IMR-90 (cell line): ENCODE results near the gene SSR1.

Source experiments
- CEBPB ChIP-seq: IDR thresholded peaks from 2 replicates; pipeline ENCODE4 v1.6.1; 2012; ENCODE audit warnings: low read depth, low read length, improper control_type of control experiment
- CHD1 ChIP-seq: IDR thresholded peaks from 2 replicates; pipeline ENCODE4 v1.6.1; 2012; ENCODE audit warnings: low read depth, low read length, improper control_type of control experiment
- CTCF ChIP-seq: conservative IDR thresholded peaks from 2 replicates; pipeline ENCODE4 v1.5.1; 2012; ENCODE audit warnings: mild to moderate bottlenecking, low read depth, low read length, improper control_type of control experiment
- ELK1 ChIP-seq: fragments of 150-350 bp; IDR thresholded peaks from 2 replicates; pipeline ENCODE4 v1.6.1; 2016; ENCODE audit warnings: low read depth, mild to moderate bottlenecking, low read length, moderate library complexity, borderline replicate concordance
- FOS ChIP-seq: fragments of 150-350 bp; IDR thresholded peaks from 2 replicates; pipeline ENCODE4 v1.6.1; 2016; ENCODE audit warnings: low read depth, low read length
- MAFK ChIP-seq: IDR thresholded peaks from 2 replicates; pipeline ENCODE4 v1.6.1; 2012; ENCODE audit warnings: low read depth, low read length, improper control_type of control experiment
- MAZ ChIP-seq: IDR thresholded peaks from 2 replicates; pipeline ENCODE4 v1.6.1; 2012; ENCODE audit warnings: low read depth, mild to moderate bottlenecking, low read length, improper control_type of control experiment, moderate library complexity, borderline replicate concordance
- MXI1 ChIP-seq: IDR thresholded peaks from 2 replicates; pipeline ENCODE4 v1.6.1; 2012; ENCODE audit warnings: low read depth, mild to moderate bottlenecking, low read length, moderate library complexity, borderline replicate concordance
- POLR2A ChIP-seq: IDR thresholded peaks from 2 replicates; pipeline ENCODE4 v1.6.1; 2012; ENCODE audit warnings: mild to moderate bottlenecking, low read depth, low read length
- RAD21 ChIP-seq: IDR thresholded peaks from 2 replicates; pipeline ENCODE4 v1.6.1; 2012; ENCODE audit warnings: low read length, improper control_type of control experiment
- RFX5 ChIP-seq: IDR thresholded peaks from 2 replicates; pipeline ENCODE4 v1.8.0; 2012; ENCODE audit warnings: low read depth, mild to moderate bottlenecking, low read length, moderate library complexity
- SMC3 ChIP-seq: fragments of 150-350 bp; IDR thresholded peaks from 2 replicates; pipeline ENCODE4 v1.6.1; 2016; ENCODE audit warnings: low read depth, mild to moderate bottlenecking, antibody characterized with exemption, low read length, moderate library complexity

- TF ChIP-seq SMC3, result no peak
- no peak for TF ChIP-seq RAD21
- TF ChIP-seq CTCF, result no peak
- TF ChIP-seq POLR2A, result no peak
- TF ChIP-seq MAFK, result 0 out of 2 replicates have a peak, but pooled peaks have one; percentile 3
- no peak for TF ChIP-seq RFX5
- no peak for TF ChIP-seq ELK1
- TF ChIP-seq CHD1, result no peak
- TF ChIP-seq CEBPB, result peak; percentile 29; the same call in 1 of the 2 replicates
- TF ChIP-seq FOS, result peak; percentile 42; the same call in 1 of the 2 replicates
- TF ChIP-seq MAZ, result peak; percentile 66
- TF ChIP-seq MXI1, result no peak
Measured at GRCh38 chr6:7267466-7268091, 45.4 kb downstream of the SSR1 start.
